Trophoblast cell (in vitro differentiated cells and primary cell): ENCODE data around the gene DCLK2.

Source experiments
- DNase-seq, 2 donors: peaks; one replicate each; pipeline ENCODE4 v3.0.0-alpha.2; 2016
- H2AFZ ChIP-seq: 2 replicates; pipeline ENCODE4 v1.6.1; 2013; ENCODE audit warnings: low read length, moderate library complexity, mild to moderate bottlenecking; ENCODE audit not compliant: insufficient read depth, poor library complexity
- H2AK5ac ChIP-seq: 2 replicates; pipeline ENCODE4 v1.6.1; 2013; ENCODE audit warnings: mild to moderate bottlenecking, low read length
- H2BK120ac ChIP-seq: 2 replicates; pipeline ENCODE4 v1.6.1; 2013; ENCODE audit warnings: low read length, mild to moderate bottlenecking, moderate library complexity; ENCODE audit not compliant: insufficient read depth, poor library complexity
- H2BK12ac ChIP-seq: 2 replicates; pipeline ENCODE4 v1.6.1; 2013; ENCODE audit warnings: mild to moderate bottlenecking, low read length, moderate library complexity
- H2BK5ac ChIP-seq: 2 replicates; pipeline ENCODE4 v1.6.1; 2013; ENCODE audit warnings: low read length, low read depth, moderate library complexity, mild to moderate bottlenecking; ENCODE audit not compliant: poor library complexity
- H3K14ac ChIP-seq: 2 replicates; pipeline ENCODE4 v1.6.1; 2013; ENCODE audit warnings: mild to moderate bottlenecking, low read length
- H3K18ac ChIP-seq: 2 replicates; pipeline ENCODE4 v1.6.1; 2013; ENCODE audit warnings: mild to moderate bottlenecking, low read length
- H3K23ac ChIP-seq: 2 replicates; pipeline ENCODE4 v1.6.1; 2013; ENCODE audit warnings: low read length
- H3K27ac ChIP-seq: 2 replicates; pipeline ENCODE4 v1.5.1; 2013; ENCODE audit warnings: low read depth, mild to moderate bottlenecking, inconsistent platforms, low read length, moderate library complexity
- H3K27me3 ChIP-seq: 2 replicates; pipeline ENCODE4 v1.6.1; 2013; ENCODE audit warnings: inconsistent platforms, mild to moderate bottlenecking, low read length, moderate library complexity; ENCODE audit not compliant: insufficient read depth
- H3K36me3 ChIP-seq, 2 experiments: 1 replicate in 1 of 2; 2 replicates in 1 of 2; pipeline ENCODE4 v1.6.1; 2013; ENCODE audit warnings: low read length in 2 of 2, mild to moderate bottlenecking in 2 of 2, moderate library complexity in 1 of 2; ENCODE audit not compliant: insufficient read depth in 2 of 2, control insufficient read depth in 1 of 2
- H3K4ac ChIP-seq: 2 replicates; pipeline ENCODE4 v1.6.1; 2013; ENCODE audit warnings: low read depth, mild to moderate bottlenecking, low read length, moderate library complexity
- H3K4me1 ChIP-seq, 2 experiments: 1 replicate in 1 of 2; 2 replicates in 1 of 2; pipeline ENCODE4 v1.6.1; 2013; ENCODE audit warnings: low read length in 2 of 2, mild to moderate bottlenecking in 2 of 2, moderate library complexity in 1 of 2; ENCODE audit not compliant: insufficient read depth in 2 of 2, control insufficient read depth in 1 of 2
- H3K4me2 ChIP-seq: 2 replicates; pipeline ENCODE4 v1.6.1; 2013; ENCODE audit warnings: inconsistent platforms, mild to moderate bottlenecking, low read length, moderate library complexity
- H3K4me3 ChIP-seq: 2 replicates; pipeline ENCODE4 v1.5.1; 2013; ENCODE audit warnings: mild to moderate bottlenecking, low read depth, low read length, inconsistent platforms
- H3K79me1 ChIP-seq: one replicate; pipeline ENCODE4 v1.6.1; 2013; ENCODE audit warnings: low read length
- H3K79me2 ChIP-seq: 2 replicates; pipeline ENCODE4 v1.6.1; 2013; ENCODE audit warnings: low read length, mild to moderate bottlenecking; ENCODE audit not compliant: control insufficient read depth, insufficient read depth, poor library complexity
- H3K9ac ChIP-seq: 2 replicates; pipeline ENCODE4 v1.6.1; 2013; ENCODE audit warnings: mild to moderate bottlenecking, low read length
- H3K9me3 ChIP-seq: 2 replicates; pipeline ENCODE4 v1.6.1; 2013; ENCODE audit warnings: low read depth, mild to moderate bottlenecking, control low read depth, inconsistent platforms, low read length; ENCODE audit not compliant: insufficient read depth
- H4K12ac ChIP-seq: 2 replicates; pipeline ENCODE4 v1.6.1; 2013; ENCODE audit warnings: low read depth, mild to moderate bottlenecking, low read length, moderate library complexity
- H4K8ac ChIP-seq: 2 replicates; pipeline ENCODE4 v1.6.1; 2013; ENCODE audit warnings: low read depth, mild to moderate bottlenecking, low read length, moderate library complexity
- H4K91ac ChIP-seq: one replicate; pipeline ENCODE4 v1.6.1; 2013; ENCODE audit warnings: low read depth, mild to moderate bottlenecking, low read length, moderate library complexity
- WGBS: extraction: QIAGEN DNeasy Blood & Tissue Kit; methylation state at CpG from one replicate; pipeline ENCODE4 v1.1.7; 2013; ENCODE audit warnings: missing lambda C conversion rate; ENCODE audit not compliant: insufficient read length, insufficient coverage; ENCODE audit errors: extremely low coverage; 5-methylcytosine and 5-hydroxymethylcytosine counted together

Gene DCLK2

DNA sequence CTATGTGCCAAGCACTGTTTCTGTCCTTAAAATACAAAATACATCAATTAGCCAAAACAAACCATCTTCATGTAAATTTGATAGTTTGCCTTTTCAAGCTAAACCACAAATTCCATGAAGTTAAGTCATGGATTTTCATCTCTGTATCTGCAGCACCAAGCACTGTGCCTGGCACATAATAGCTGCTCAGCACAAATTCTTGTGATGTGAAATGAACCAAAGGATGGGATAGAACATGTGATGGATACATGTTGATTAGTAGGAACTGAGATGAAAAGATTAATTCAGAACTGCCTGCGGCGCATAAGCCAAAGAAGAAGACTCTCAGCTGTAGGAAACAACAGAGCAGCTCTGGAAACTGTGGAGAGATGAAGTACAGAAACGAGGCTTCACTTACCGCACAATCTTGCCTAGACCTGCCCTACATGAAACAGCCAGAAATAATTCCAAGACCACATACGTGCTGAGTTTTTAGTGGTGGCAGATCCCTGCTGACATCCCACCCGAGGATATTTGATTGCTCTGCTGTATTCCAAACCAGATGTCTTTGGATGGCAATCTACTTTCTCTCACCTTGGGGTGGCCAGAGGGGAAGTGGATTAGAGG is 40.9 kb upstream of the DCLK2 start:
- H3K23ac ChIP-seq, result no peak overlapping the region
- H4K8ac ChIP-seq, result no peak overlapping the region
- no peaks in the 10 kb centered on the region for H3K79me1 ChIP-seq
- H2BK12ac ChIP-seq, result no peak overlapping the region
- DNase-seq, result no peak
- H2AFZ ChIP-seq, result no peak overlapping the region
- H3K4me1 ChIP-seq, result no peaks in the 10 kb centered on the region
- no peak overlapping the region for H3K4me2 ChIP-seq
- no peaks in the 10 kb centered on the region for H3K36me3 ChIP-seq
- no peak overlapping the region for H3K4ac ChIP-seq
- no peak overlapping the region for H2AK5ac ChIP-seq
- no peak overlapping the region for H2BK120ac ChIP-seq
- no peak overlapping the region for H3K9ac ChIP-seq
- H3K4me3 ChIP-seq, result no peak overlapping the region
- no peak overlapping the region for H3K27ac ChIP-seq
- H4K91ac ChIP-seq, result no peak overlapping the region
- no peaks in the 10 kb centered on the region for H3K79me2 ChIP-seq
- no peak overlapping the region for H4K12ac ChIP-seq
- no peaks in the 10 kb centered on the region for H3K27me3 ChIP-seq
- peaks cover 2% of the 10 kb centered on the region for H3K9me3 ChIP-seq
- no peak overlapping the region for H3K18ac ChIP-seq
- no peak overlapping the region for H3K14ac ChIP-seq
- WGBS, result no CpG with 5 or more reads among the region's 6 CpGs
- no peak overlapping the region for H2BK5ac ChIP-seq

DNA sequence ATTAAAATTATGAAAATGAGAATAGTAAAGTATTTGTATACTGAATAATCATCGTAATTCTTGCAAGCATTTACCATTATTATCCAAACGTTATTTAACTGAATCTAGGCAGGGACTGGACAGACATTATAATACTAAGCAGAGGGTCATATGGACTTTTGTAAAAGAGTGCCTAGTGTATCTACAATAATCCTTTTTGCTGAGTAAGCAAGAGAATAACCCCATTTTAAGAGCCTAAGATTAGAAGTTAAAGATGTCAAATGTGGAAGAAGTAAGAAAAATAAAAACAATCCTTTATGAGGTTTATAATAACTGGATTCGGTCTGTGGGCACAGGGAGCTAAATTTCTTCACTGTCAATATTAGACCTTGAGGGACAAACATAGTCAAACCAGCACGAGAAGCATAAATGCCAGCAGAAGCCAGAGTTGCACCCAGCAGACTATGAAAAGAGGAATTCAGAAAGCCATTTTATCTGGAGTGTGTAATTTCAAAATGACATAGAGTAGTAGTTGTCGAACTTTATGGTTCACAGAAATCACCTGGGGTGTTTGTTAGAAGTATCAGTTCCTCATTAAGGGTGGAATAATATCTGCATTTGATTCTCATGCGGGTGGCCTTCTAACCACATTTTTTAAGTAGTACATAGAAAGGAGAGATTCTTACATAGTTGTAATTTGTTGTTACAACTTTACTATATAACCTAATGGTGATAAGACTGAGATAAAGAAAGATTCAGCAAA is 39.7 kb upstream of the DCLK2 start:
- no peaks in the 10 kb centered on the region for H3K79me2 ChIP-seq
- no peak overlapping the region for H3K18ac ChIP-seq
- peaks cover 2% of the 10 kb centered on the region for H3K9me3 ChIP-seq
- no peak overlapping the region for H2BK12ac ChIP-seq
- no peak overlapping the region for H3K14ac ChIP-seq
- whole genome bisulfite sequencing, result no CpG with 5 or more reads among the region's 6 CpGs
- no peak overlapping the region for H4K8ac ChIP-seq
- H4K12ac ChIP-seq, result no peak overlapping the region
- no peak overlapping the region for H3K4ac ChIP-seq
- H3K4me3 ChIP-seq, result no peak overlapping the region
- H2BK5ac ChIP-seq, result no peak overlapping the region
- no peak overlapping the region for H3K27ac ChIP-seq
- no peak overlapping the region for H3K4me2 ChIP-seq
- H3K23ac ChIP-seq, result no peak overlapping the region
- no peak overlapping the region for H2AFZ ChIP-seq
- H2BK120ac ChIP-seq, result no peak overlapping the region
- no peak overlapping the region for H4K91ac ChIP-seq
- H3K9ac ChIP-seq, result no peak overlapping the region
- no peaks in the 10 kb centered on the region for H3K36me3 ChIP-seq
- no peaks in the 10 kb centered on the region for H3K79me1 ChIP-seq
- H3K27me3 ChIP-seq, result no peaks in the 10 kb centered on the region
- no peaks in the 10 kb centered on the region for H3K4me1 ChIP-seq
- DNase-seq, result peak in 1 of 2 donors; percentile 18
- H2AK5ac ChIP-seq, result no peak overlapping the region

DNA sequence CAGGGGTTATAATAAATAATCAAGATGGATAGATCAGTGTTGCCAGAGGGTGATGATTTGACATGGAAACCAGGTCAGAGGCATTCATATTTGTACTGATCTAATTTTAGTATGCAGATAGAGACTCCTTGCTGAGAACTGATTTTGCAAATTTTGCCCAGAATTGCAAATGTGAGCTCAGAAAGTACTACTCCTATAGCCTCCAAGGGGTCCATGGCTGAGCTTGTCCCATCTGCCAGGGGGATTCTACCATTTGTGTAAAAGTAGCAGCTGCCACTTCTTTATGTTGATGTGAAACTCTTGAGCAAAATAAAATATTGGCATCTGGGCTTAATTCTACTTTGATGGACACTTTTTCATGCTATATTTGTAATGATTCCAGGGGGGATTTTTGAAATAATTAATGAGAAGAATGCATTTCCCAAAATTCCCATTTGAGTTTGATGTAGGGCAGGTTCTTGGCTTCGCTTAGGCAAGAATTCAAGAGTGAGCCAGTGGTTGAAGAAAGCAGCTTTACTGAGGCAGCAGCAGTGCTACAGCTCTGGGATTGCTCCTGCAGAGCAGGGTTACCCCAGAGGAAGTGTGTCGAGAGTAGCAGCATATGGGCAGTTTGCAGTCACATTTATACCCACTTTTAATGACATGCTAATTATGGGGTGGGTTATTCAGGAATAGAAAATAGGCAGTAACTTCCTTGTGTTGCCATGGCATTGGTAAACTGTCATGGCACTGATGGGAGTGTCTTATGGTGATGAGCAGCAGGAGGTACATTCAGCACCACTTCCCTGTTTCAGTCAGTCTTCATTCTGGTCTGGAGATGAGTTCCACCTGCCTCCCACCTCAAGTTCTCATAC is 38.7 kb upstream of the DCLK2 start:
- Histone ChIP-seq H2AFZ (no peak overlapping the region), H4K91ac (no peak overlapping the region), H3K27ac (no peak overlapping the region), H3K4me1 (no peaks in the 10 kb centered on the region), H3K36me3 (no peaks in the 10 kb centered on the region), H3K23ac (no peak overlapping the region), H3K14ac (no peak overlapping the region), H2AK5ac (no peak overlapping the region), H2BK12ac (no peak overlapping the region), H3K79me1 (no peaks in the 10 kb centered on the region), H3K27me3 (no peaks in the 10 kb centered on the region), H2BK120ac (no peak overlapping the region), H3K4me3 (no peak overlapping the region), H3K79me2 (no peaks in the 10 kb centered on the region), H3K9ac (no peak overlapping the region), H3K4me2 (no peak overlapping the region), H4K12ac (no peak overlapping the region), H3K4ac (no peak overlapping the region), H4K8ac (no peak overlapping the region), H3K9me3 (no peaks in the 10 kb centered on the region), H2BK5ac (no peak overlapping the region), H3K18ac (no peak overlapping the region)
- no peak for DNase-seq
- no CpG with 5 or more reads among the region's 2 CpGs for WGBS

DNA sequence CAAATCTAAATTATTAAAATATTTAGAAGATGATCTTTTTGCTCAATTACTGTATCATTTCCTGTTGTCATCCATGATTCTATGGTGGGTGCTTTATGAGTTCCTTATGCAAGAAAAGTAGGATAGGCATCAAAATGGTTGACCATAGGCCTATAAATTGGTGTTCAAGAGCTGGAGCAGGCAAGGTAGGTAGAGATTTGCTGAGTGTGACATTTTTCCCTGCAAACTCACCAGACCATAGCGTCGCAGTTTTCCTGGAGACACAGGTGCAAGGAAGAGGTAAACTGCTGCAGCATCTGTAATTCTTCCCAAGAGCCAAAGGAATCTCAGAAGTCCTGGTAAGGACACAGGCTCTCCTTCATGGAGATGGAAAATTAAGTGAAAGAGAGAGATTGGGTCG is 33.7 kb upstream of the DCLK2 start:
- no peak overlapping the region for H4K91ac ChIP-seq
- no peak for DNase-seq

More for the DNA sequence above, 33.7 kb upstream of the DCLK2 start:
- Histone ChIP-seq H3K79me1 (no peaks in the 10 kb centered on the region), H3K23ac (no peak overlapping the region), H4K12ac (no peak overlapping the region), H2BK5ac (no peak overlapping the region), H3K27me3 (no peaks in the 10 kb centered on the region), H2BK12ac (no peak overlapping the region), H3K4me2 (no peak overlapping the region), H3K36me3 (no peaks in the 10 kb centered on the region), H3K4ac (no peak overlapping the region), H3K14ac (no peak overlapping the region), H3K4me3 (no peak overlapping the region), H2AK5ac (no peak overlapping the region), H3K79me2 (no peaks in the 10 kb centered on the region), H2BK120ac (no peak overlapping the region), H3K18ac (no peak overlapping the region), H3K27ac (no peak overlapping the region), H2AFZ (no peak overlapping the region), H3K4me1 (no peaks in the 10 kb centered on the region), H3K9ac (no peak overlapping the region), H4K8ac (no peak overlapping the region), H3K9me3 (no peaks in the 10 kb centered on the region)
- WGBS, result no CpG with 5 or more reads among the region's 3 CpGs
